ENCODE results near the gene GNA12. TPM values are rescaled to one million over a fixed set of nuclear protein-coding genes. Genes with fewer than 3 reads are reported as not detected.

The GNA12 gene
- total RNA-seq, 4 donors from 2014 or later = 26.3 to 54.8 (median 36.9) TPM

- TF ChIP-seq CTCF (IDR thresholded peaks at IDR 0.05) = no peak
- ATAC-seq (ENCODE audit: low FRiP score) = no peak
- DNase-seq (ENCODE audit: low spot score) = no peak
Measured at GRCh38 chr7:2809903-2810625, 34.0 kb downstream of the GNA12 start.

GRCh38 chr7:2808891-2809665, 35.0 kb downstream of the GNA12 start:
- no peak for ATAC-seq (ENCODE audit: low FRiP score)
- no peak for TF ChIP-seq CTCF (IDR thresholded peaks at IDR 0.05)

GRCh38 chr7:2807845-2808772, 36.0 kb downstream of the GNA12 start:
- ATAC-seq (ENCODE audit: low FRiP score) (no peak), DNase-seq (ENCODE audit: low spot score) (no peak)
- no peak for TF ChIP-seq CTCF (IDR thresholded peaks at IDR 0.05)

More at GRCh38 chr7:2808891-2809665, 35.0 kb downstream of the GNA12 start:
- no peak for DNase-seq (ENCODE audit: low spot score)

- ATAC-seq (ENCODE audit: low FRiP score) (no peak), DNase-seq (ENCODE audit: low spot score) (no peak)
- TF ChIP-seq CTCF (IDR thresholded peaks at IDR 0.05) = no peak
Measured at GRCh38 chr7:2807460-2807844, 36.7 kb downstream of the GNA12 start.

GRCh38 chr7:2806571-2806970, 37.5 kb downstream of the GNA12 start:
- ATAC-seq (ENCODE audit: low FRiP score) (no peak), DNase-seq (ENCODE audit: low spot score) (no peak)
- TF ChIP-seq CTCF (IDR thresholded peaks at IDR 0.05) = no peak

- ATAC-seq (ENCODE audit: low FRiP score) (no peak), DNase-seq (ENCODE audit: low spot score) (no peak)
- no peak for TF ChIP-seq CTCF (IDR thresholded peaks at IDR 0.05)
Measured at GRCh38 chr7:2805213-2805944, 38.7 kb downstream of the GNA12 start.
